K562 (cell line): ENCODE data around the gene PHKG2. TPM values are rescaled to one million over a fixed set of nuclear protein-coding genes. Genes with fewer than 3 reads are reported as not detected.
A peak's percentile ranks its signal among the peaks of the same experiment; 100 is the strongest.

ENCODE experiments used
- ATAC-seq: fragments of 200-7000 bp; cut with Tn5 transposase; 3 replicates; pipeline ENCODE4 v1.9.1; 2020; ENCODE audit warnings: moderate library complexity
- BruUV-seq: library from RNA; stranded (reverse); fragments of 400-500 nt; replicated peaks from 2 replicates; lab custom pipeline; 2021; lab: Mats Ljungman, UMichigan
- CTCF ChIA-PET: fragments of 300-600 bp; formaldehyde crosslinking; extraction: SDS; loops from one replicate; lab custom pipeline; 2021; ENCODE audit warnings: low intra/inter-chr PET ratio; lab: Yijun Ruan, JAX
- POLR2A ChIA-PET: fragments of 300-600, 350-650 bp; sonication (Branson Sonifier 250); formaldehyde crosslinking; extraction: SDS; loops from one replicate; lab custom pipeline; 2021; ENCODE audit warnings: antibody characterized with exemption, inconsistent platforms; lab: Yijun Ruan, JAX
- DNase-seq, 4 experiments: peaks; one replicate each; pipeline versions ENCODE4 v3.0.0 to v3.0.0-alpha.2; 2011 to 2018; ENCODE audit warnings: low spot score in 3 of 4, mixed read lengths in 3 of 4; ENCODE audit errors: extremely low read depth in 1 of 4
- FAIRE-seq: peaks from 2 replicates; lab custom pipeline; 2011; peaks lifted over from hg19 to GRCh38; lab: Jason Lieb, UNC
- H2AFZ ChIP-seq: 2 replicates; pipeline ENCODE4 v1.6.0; 2011; ENCODE audit warnings: low read depth, low read length, control low read depth, inconsistent platforms
- H3K27ac ChIP-seq: fragments of 200-600 bp; 3 replicates; pipeline ENCODE4 v1.8.0; 2011; ENCODE audit warnings: low read depth, mild to moderate bottlenecking, control low read depth, inconsistent platforms, low read length, moderate library complexity, mixed read lengths; ENCODE audit errors: extremely low read depth
- H3K27me3 ChIP-seq, 2 experiments: fragments of 300-600 bp in 1 of 2; 2 replicates in 1 of 2; 3 replicates in 1 of 2; pipeline versions ENCODE4 v1.6.0 to v1.8.0; 2011; ENCODE audit warnings: inconsistent platforms in 2 of 2, low read length in 2 of 2, mild to moderate bottlenecking in 1 of 2, mixed read lengths in 1 of 2, moderate library complexity in 1 of 2; ENCODE audit not compliant: control insufficient read depth in 2 of 2, insufficient read depth in 2 of 2
- H3K36me3 ChIP-seq: fragments of 300-600 bp; 3 replicates; pipeline ENCODE4 v1.8.0; 2011; ENCODE audit warnings: mild to moderate bottlenecking, low read length, inconsistent platforms; ENCODE audit not compliant: control insufficient read depth, insufficient read depth
- H3K4me1 ChIP-seq, 2 experiments: fragments of 200-600 bp in 1 of 2; replicated peaks in 1 of 2; 2 replicates in 1 of 2; 3 replicates in 1 of 2; pipeline versions ENCODE4 v1.5.1 to v1.8.0; 2011; ENCODE audit warnings: inconsistent platforms in 2 of 2, low read length in 2 of 2, mild to moderate bottlenecking in 1 of 2, mixed read lengths in 1 of 2, moderate library complexity in 1 of 2; ENCODE audit not compliant: control insufficient read depth in 2 of 2, insufficient read depth in 2 of 2
- H3K4me2 ChIP-seq: 2 replicates; pipeline ENCODE4 v1.6.1; 2011; ENCODE audit warnings: low read length, control low read depth, inconsistent platforms, mixed read lengths; ENCODE audit not compliant: insufficient read depth
- H3K4me3 ChIP-seq: fragments of 200-600 bp; sonication (generic), shearing (Covaris generic); 2 replicates; pipeline ENCODE4 v1.5.1; 2016; ENCODE audit warnings: control low read depth, inconsistent platforms
- H3K79me2 ChIP-seq: fragments of 200-600 bp; 3 replicates; pipeline ENCODE4 v1.8.0; 2011; ENCODE audit warnings: low read length, inconsistent platforms; ENCODE audit not compliant: control insufficient read depth, insufficient read depth
- H3K9ac ChIP-seq, 2 experiments: 2 replicates each; pipeline versions ENCODE4 v1.6.0 to v1.6.1; 2011; ENCODE audit warnings: low read depth in 2 of 2, low read length in 2 of 2, control low read depth in 1 of 2, inconsistent platforms in 1 of 2, mild to moderate bottlenecking in 1 of 2, mixed read lengths in 1 of 2; ENCODE audit not compliant: insufficient read depth in 1 of 2
- H3K9me1 ChIP-seq: one replicate; pipeline ENCODE4 v1.6.0; 2011; ENCODE audit warnings: inconsistent platforms, mild to moderate bottlenecking, low read length, moderate library complexity; ENCODE audit not compliant: control insufficient read depth, insufficient read depth
- H3K9me3 ChIP-seq: replicated peaks from 2 replicates; pipeline ENCODE4 v1.5.1; 2011; ENCODE audit warnings: low read depth, low read length, inconsistent platforms; ENCODE audit not compliant: control insufficient read depth, insufficient read depth
- H4K20me1 ChIP-seq: replicated peaks from 2 replicates; pipeline ENCODE4 v1.6.1; 2011; ENCODE audit warnings: low read length, inconsistent platforms, mixed read lengths; ENCODE audit not compliant: control insufficient read depth, insufficient read depth
- CC2D1A ChIP-seq: fragments of 450-650 bp; IDR thresholded peaks from 2 replicates; pipeline ENCODE4 v1.6.1; 2017; ENCODE audit warnings: mild to moderate bottlenecking
- CEBPB ChIP-seq: fragments of 450-650 bp; IDR thresholded peaks from 2 replicates; pipeline ENCODE4 v1.6.1; 2016; ENCODE audit warnings: missing genetic modification characterization, missing compliant biosample characterization
- CEBPG ChIP-seq, 3 experiments: fragments of 200-800 bp in 1 of 3; sonication (Bioruptor generic) in 1 of 3; sonication (generic) in 1 of 3; formaldehyde crosslinking in 1 of 3; IDR thresholded peaks in 2 of 3; conservative IDR thresholded peaks in 1 of 3; 2 replicates each; pipeline versions ENCODE4 v1.6.1 to v1.8.0; 2016 to 2022; ENCODE audit warnings: missing compliant biosample characterization in 2 of 3, missing genetic modification characterization in 2 of 3, mild to moderate bottlenecking in 1 of 3, missing genetic modification reagents in 1 of 3
- GMEB1 ChIP-seq: fragments of 250-450 bp; sonication (Bioruptor Pico); IDR thresholded peaks from 2 replicates; pipeline ENCODE4 v1.4.0; 2020; ENCODE audit warnings: mild to moderate bottlenecking
- HMG20B ChIP-seq: fragments of 250-450 bp; sonication (Bioruptor Pico); IDR thresholded peaks from 2 replicates; pipeline ENCODE4 v1.5.0; 2021; ENCODE audit warnings: mild to moderate bottlenecking
- HNRNPK ChIP-seq: fragments of 200-400 bp; formaldehyde crosslinking; IDR thresholded peaks from one replicate; pipeline ENCODE4 v1.6.1; 2018; ENCODE audit warnings: mild to moderate bottlenecking, low read depth, low read length; ENCODE audit not compliant: poor library complexity, severe bottlenecking
- MIER1 ChIP-seq: fragments of 450-650 bp; IDR thresholded peaks from 2 replicates; pipeline ENCODE4 v1.6.1; 2016; ENCODE audit warnings: antibody characterized with exemption, mild to moderate bottlenecking, low read depth
- RBM34 ChIP-seq: fragments of 200-400 bp; formaldehyde crosslinking; IDR thresholded peaks from 2 replicates; pipeline ENCODE4 v1.6.1; 2018; ENCODE audit warnings: low read length, borderline replicate concordance; ENCODE audit not compliant: insufficient read depth
- SNIP1 ChIP-seq: fragments of 450-650 bp; IDR thresholded peaks from 2 replicates; pipeline ENCODE4 v1.7.1; 2017; ENCODE audit warnings: low read depth, mild to moderate bottlenecking
- ZNF324 ChIP-seq: fragments of 250-450 bp; sonication (Bioruptor Pico); IDR thresholded peaks from 2 replicates; pipeline ENCODE4 v1.4.0; 2020; ENCODE audit warnings: mild to moderate bottlenecking
- ZNF507 ChIP-seq: conservative IDR thresholded peaks from 2 replicates; pipeline ENCODE4 v1.6.1; 2017; ENCODE audit warnings: missing genetic modification characterization, missing compliant biosample characterization
- ZNF592 ChIP-seq: fragments of 450-650 bp; IDR thresholded peaks from 2 replicates; pipeline ENCODE4 v1.6.1; 2017; ENCODE audit warnings: antibody characterized with exemption, mild to moderate bottlenecking
- WGBS: fragments of 100-300 bp; shearing (Covaris generic); methylation state at CpG from one replicate; pipeline ENCODE4 v1.1.6; 2016; ENCODE audit warnings: low coverage, mixed read lengths; ENCODE audit not compliant: insufficient coverage; ENCODE audit errors: missing lambda C conversion rate; 5-methylcytosine and 5-hydroxymethylcytosine counted together
- in situ Hi-C: fragments of 300-500 bp; cut with MboI; formaldehyde crosslinking; loops from 4 replicates; pipeline ENCODE4 v1.15.0; 2018; ENCODE audit warnings: inconsistent platforms, mixed read lengths
- intact Hi-C: fragments of 100-400 bp; cut with micrococcal nuclease; formaldehyde crosslinking; loops from 2 replicates; pipeline ENCODE4 v1.14.2; 2022
- polyA plus RNA-seq, 8 experiments: library from polyadenylated mRNA; depleted of rRNA in 4 of 8; stranded (reverse) in 5 of 8; unstranded in 3 of 8; fragments of >200 nt; fragmentation: Nextera tagmentation in 2 of 8; fragmentation: Illumina TruSeq in 1 of 8; extraction: Ambion mirVana in 2 of 8; extraction: Trizol in 1 of 8; gene quantifications; 2 replicates each; pipeline versions ENCODE4 v1.2.1 to v1.2.3, GENCODE V29; 2011 to 2014; ENCODE audit warnings: inconsistent platforms in 1 of 8, missing spikeins in 1 of 8
- total RNA-seq, 7 experiments: library from RNA; depleted of rRNA in 6 of 7; stranded (reverse); fragments of >200 nt in 6 of 7; fragmentation: Illumina TruSeq in 2 of 7; extraction: Trizol in 2 of 7; gene quantifications; 2 replicates each; pipeline versions ENCODE4 v1.2.1 to v1.2.3, GENCODE V29; 2011 to 2021; ENCODE audit warnings: low replicate concordance in 1 of 7

PHKG2 gene
- total and polyA plus RNA-seq, 9 of the 15 experiments (the other 6 are each of a cell fraction or from before 2014, with no cell fraction given), result 5.8 to 54.2 (median 30.7) TPM

GRCh38 chr16:30723725-30724355 is 24.4 kb upstream of the PHKG2 start:
- TSS peak; percentile 12 for BruUV-seq
- H4K20me1 ChIP-seq, result 0 out of 2 replicates have a peak, but pooled peaks cover 6% of the 10 kb centered on the region
- no peak overlapping the region for H3K9ac ChIP-seq
- no peaks in the 10 kb centered on the region for H3K9me1 ChIP-seq
- CTCF ChIA-PET, result no interaction called here
- H3K4me2 ChIP-seq, result no peak overlapping the region
- no peaks in the 10 kb centered on the region for H3K9me3 ChIP-seq
- no peak for FAIRE-seq
- H3K4me1 ChIP-seq, result peaks cover 0 to 8% of the 10 kb centered on the region in 2 experiments; a peak in 1 of 5 replicates
- DNase-seq, result no peak
- TF ChIP-seq ZNF592 (no peak), CEBPB (no peak), MIER1 (no peak), SNIP1 (no peak), CEBPG (CRISPR knock-in tag; IDR thresholded peaks at IDR 0.05) (no peak), CEBPG (tag; conservative IDR thresholded peaks at IDR 0.05 in 1 of 2, IDR thresholded peaks at IDR 0.05 in 1 of 2) (no peak), HMG20B (CRISPR knock-in tag) (no peak), RBM34 (no peak), GMEB1 (no peak), ZNF324 (CRISPR knock-in tag) (no peak), CC2D1A (no peak), HNRNPK (no peak), ZNF507 (tag) (no peak)
- TF ChIP-seq, all 486 proteins: peak for 0
- H3K4me3 ChIP-seq, result no peak overlapping the region
- in situ Hi-C loops (no loop called here), intact Hi-C loops (no loop called here)
- POLR2A ChIA-PET, result interaction anchor here (0.5 to 3.0 kb wide), 7 partner anchors 9 to 280 kb away, joined by 3 to 19 read pairs (median 5); partner anchors contain the start of gene PHKG2
- ATAC-seq, result no peak
- no peak overlapping the region for H2AFZ ChIP-seq
- H3K79me2 ChIP-seq, result peaks cover 12% of the 10 kb centered on the region; the same call in 2 of the 3 replicates
- no peaks in the 10 kb centered on the region for H3K27me3 ChIP-seq
- H3K36me3 ChIP-seq, result peaks cover 93% of the 10 kb centered on the region
- 97% methylated on average over 11 of the region's 12 CpGs for WGBS
- H3K27ac ChIP-seq, result no peak overlapping the region
